OCI-LY7 (cell line): ENCODE measurements around the gene DCX.
A peak's percentile ranks its signal among the peaks of the same experiment; 100 is the strongest.

Source experiments
- CTCF ChIP-seq: fragments of 200-600 bp; sonication (generic); conservative IDR thresholded peaks from 2 replicates; pipeline ENCODE4 v1.5.1; 2014; ENCODE audit warnings: mild to moderate bottlenecking, antibody characterized with exemption, low read length, moderate library complexity, mixed read lengths
- EZH2phosphoT487 ChIP-seq: fragments of 200-600 bp; sonication (generic); IDR thresholded peaks from 2 replicates; pipeline ENCODE4 v1.6.1; 2018; ENCODE audit warnings: low read depth, borderline replicate concordance, mild to moderate bottlenecking, mixed run types, antibody characterized with exemption, low read length, moderate library complexity, mixed read lengths

GRCh38 chrX:111445485-111445884 lies 33.5 kb upstream of the DCX start:
- peak; percentile 73 for TF ChIP-seq CTCF
- TF ChIP-seq EZH2phosphoT487 = no peak
